CMK (cell line): ENCODE results near the gene ETFBKMT.

Source experiments
- DNase-seq: peaks from one replicate; pipeline ENCODE4 v3.0.0-alpha.2; 2010; ENCODE audit warnings: low read depth

The ETFBKMT gene, protein sequence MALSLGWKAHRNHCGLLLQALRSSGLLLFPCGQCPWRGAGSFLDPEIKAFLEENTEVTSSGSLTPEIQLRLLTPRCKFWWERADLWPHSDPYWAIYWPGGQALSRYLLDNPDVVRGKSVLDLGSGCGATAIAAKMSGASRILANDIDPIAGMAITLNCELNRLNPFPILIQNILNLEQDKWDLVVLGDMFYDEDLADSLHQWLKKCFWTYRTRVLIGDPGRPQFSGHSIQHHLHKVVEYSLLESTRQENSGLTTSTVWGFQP

DNA sequence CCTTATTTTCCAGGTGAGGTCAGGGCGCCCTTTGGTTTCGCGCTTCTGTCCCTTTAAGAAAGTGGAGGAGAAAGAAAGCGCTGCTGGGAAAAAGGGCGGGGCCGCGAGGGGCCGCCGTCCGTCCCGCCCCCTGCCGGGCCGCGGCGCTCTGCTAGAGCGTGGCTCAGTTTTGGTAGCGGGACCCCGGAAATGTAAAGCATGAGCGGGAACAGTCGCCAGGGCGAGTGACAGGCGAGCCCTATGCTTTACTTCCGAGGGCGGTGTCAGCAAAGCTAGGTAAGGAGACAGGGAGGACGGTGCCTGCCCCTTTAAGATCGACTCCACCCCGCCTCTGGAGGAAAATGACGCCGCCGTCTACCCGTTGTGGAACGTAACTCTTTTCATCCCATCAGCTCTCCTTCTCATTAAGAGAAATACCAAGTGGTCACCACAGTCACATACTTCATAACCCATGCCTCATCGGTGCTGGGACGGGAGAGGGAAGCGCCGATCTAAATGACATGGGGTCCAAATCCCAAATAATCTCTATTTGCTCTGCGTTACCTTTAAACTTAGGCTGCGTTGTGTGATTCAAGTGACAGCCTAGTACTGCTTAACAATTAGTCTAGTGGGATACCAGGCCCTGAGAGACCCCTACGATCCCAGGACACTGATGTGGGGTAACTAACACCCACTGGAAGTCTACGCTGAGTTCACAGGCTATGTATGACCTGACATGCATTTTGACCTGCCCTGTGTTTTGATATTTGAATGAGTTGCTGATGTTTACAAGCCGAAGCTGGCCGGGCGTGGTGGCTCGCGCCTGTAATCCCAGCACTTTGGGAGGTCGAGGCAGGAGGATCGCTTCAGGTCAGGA lies at the start of gene ETFBKMT:
ETFBKMT (plus strand) TSS at position 602 of the 856 bp plus-strand sequence. CDS start 2,266 bp downstream, outside the sequence.
- DNase-seq, result peak; percentile 65

DNA sequence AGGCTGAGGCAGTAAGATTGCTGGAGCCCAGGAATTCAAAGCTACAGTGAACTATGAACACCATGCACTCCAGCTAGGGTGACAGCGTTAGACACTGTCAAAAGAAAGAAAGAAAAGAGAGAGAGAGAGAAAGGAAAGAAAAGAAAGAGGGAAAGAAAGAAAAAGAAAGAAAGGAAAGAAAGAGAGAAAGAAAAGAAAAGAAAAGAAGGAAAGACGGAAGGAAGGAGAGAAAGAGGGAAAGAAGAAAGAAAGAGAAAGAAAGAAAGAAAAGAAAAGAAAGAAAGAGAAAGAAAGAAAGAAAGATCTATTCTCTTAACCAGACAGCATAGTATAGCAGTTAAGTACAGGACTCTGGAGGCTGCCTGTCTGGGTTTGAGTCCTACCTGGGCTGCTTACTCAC lies 46.7 kb upstream of the ETFBKMT start:
- no peak for DNase-seq

DNA sequence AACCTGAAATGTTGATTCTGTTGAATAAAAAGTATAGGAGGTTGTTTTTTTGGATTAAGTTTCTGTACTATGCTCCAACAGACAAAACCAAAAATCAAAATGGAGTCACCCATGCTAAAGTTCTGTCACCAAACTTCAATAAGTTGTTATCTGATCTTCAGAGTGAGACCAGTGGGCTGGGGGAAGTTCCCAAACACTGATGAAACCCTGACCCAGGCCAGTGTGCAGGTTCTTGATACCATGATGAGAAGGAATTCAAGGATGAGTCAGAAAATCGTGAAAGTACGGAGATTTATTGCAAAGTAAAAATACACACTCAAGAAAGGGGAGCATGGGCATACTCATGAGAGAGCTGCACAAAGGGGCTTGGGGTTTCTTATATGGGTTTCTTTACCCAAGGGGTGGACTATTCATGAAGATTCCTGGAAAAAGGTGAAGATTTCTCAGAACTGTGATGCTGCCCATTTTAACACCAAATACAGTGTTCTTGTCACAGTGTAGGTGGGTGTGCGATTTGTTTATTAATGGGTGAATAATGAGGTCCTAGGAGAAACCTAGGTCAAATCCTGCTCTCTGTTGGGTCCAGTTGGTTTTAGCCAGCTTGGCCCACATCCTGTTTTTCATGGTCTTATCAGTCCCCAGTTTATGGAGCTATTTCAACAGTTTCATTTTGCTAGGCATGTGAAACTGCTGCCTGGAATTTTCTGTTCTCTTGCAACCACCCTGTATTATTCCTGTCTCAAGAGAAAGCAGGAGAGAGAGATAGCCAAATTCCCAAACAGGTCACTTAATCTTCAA lies 41.1 kb upstream of the ETFBKMT start:
- no peak for DNase-seq

DNA sequence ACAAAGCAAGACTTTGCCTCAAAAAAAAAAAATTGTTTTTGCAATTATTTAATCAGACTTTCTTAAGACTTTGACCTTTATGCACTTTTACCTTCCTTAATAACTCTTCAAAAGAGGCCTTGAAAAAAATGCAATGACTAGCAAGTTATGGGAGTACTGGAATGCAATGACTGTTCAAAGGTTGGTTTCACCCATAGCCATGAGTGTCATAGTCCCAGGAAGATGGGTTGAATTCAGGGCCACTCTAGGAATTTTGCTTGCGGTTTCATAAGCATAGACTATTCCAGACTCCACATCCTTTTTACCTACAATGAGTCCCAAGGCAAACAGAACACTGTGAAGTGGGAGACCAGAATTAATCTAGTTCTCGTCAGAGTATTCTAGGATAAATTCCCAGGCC lies 39.2 kb upstream of the ETFBKMT start:
- DNase-seq, result no peak

DNA sequence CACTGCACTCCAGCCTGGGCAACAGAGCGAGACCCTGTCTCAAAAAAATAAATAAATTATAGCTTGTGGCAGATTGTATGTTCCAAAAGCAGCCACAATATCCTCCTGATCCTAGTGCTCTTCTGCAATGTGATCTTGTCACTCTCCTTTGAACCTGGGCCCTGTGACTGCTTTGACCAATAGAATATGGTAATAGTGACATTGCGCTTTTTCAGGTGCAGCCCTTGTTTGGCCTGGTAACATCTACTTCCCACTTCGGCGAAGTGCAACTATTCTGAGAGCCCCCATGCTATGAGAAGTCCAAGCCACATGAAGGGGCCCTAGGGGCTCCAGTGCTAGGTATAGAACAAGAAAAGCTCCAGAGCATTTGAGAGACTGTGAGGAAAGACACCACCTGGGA lies 37.5 kb upstream of the ETFBKMT start:
- no peak for DNase-seq

DNA sequence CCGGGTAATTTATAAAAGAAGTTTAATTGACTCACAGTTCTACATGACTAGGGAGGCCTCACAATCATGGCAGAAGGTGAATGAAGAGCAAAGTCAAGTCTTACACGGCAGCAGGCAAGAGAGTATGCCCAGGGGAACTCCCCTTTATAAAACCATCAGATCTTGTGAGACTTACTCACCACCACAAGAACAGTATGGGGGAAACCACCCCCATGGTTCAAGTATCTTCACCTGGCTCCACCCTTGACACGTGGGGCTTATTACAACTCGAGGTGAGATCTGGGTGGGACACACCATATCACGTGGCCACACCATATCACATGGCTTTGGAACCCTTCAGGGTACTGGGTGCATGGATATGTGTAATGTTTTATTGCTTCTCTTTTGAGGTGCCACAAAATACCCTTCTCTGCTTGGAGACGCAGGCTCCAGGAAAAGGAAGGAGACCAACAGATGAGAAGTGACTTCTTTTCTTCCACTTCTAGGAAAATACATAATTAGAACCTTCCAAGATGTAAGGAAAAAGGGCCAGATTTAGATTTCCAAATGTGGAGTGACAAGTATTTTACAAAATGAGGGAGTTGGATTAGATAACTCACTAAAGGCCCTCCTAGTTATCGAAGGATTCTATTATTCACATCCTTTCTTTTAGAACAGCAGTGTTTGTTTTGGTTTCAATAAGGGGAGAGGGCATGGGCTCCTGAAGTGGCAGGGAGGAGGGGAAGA lies 33.1 kb upstream of the ETFBKMT start:
- no peak for DNase-seq

DNA sequence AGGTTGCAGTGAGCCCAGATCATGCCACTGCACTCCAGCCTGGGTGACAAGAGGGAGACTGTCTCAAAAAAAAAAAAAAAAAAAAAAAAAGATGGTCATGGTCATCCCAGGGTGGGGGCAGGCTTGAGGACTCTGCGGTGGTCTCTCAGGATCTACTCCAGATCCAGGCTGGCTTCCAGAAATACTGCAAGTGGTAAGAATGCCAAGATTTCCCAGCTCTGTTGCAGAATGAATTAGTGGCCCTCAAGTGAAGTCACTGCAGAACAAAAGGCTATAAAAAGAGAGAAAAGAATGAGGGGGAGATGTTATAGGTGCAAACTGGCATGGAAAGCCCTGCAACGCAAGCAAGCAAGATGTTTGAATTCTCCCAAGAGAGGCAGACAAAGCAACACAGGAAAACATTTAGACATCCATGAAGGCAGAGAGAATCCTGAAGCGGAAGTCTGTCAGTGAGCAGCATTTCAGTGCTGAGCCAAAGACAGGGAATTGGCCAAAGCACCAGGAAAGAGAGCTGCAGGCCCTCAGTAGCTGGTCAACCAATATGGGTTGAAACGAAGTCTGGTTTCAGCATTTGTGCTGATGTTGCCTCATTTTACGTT lies 31.9 kb upstream of the ETFBKMT start:
- no peak for DNase-seq

DNA sequence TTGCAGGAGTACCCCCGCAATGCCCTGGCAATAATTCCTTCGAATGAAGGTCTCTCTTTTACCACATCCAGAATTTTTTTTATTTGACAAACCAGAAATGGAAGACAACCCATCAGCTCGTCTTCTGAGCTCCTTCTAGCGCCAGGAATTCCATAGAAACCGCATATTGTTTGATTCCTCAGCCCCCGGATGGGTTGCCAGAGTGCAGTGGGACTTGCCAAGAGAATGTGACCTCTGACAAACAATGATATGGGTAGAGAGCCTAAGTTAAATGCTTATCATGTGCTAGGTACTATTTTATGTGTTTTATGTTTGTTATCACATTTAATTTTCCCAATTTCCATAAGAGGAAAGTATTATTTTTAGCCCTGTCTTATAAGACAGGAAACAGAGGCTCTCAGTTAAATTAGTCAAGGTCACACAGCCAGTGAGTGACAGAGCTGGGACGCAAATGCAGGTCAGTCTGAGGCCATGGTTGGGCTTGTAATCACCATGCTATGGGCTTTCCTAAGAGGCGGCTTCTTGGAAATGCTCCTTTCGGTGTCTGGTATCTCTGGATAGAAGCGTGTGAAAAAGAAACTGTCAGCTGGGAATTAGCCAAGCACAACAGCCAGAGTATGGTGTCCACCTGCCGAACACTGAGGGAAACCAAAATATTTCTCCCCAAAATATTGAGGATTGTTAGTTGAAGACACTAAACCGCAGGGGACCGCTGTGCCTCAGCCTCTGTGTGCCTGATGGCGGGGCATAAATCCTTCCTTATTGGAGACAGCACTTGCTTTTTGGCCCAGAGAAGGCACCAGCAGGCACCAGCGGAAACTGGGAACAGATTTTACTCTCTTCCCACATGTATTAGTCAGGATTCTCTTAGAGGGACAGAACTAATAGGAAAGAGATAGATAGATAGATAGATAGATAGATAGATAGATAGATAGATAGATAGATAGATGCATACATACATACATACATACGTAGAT lies 29.4 kb upstream of the ETFBKMT start:
- no peak for DNase-seq

DNA sequence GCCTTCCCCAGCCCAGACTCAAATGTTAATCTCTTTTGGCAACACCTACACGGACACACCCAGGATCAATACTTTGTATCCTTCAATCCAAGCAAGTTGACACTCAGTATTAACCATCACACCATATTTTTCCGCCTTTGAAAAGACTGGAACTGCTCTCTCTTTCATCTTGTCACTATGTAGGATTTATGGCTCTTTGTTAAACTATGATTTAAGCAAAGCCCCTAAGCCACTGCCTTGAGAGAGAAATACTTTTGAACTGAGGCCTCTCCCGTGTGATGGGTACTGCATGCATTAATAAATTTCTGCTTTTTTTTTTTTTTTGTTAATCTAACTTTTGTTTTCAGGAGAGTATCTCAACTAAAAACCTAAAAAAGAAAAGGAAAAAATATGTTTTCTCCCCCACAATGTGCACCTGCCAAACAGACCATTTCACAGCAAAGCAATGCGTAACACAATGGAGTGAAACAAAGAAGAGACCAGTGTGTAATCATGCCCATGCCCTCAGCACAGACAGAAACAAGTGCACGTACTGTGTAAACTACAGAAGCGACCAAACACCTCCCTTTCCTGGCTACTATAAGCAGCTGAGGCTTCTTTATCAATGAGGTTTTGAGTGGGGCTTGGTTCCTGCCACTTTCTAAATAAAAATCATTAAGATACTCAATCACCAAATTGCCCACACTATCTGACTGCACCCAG lies 28.3 kb upstream of the ETFBKMT start:
- no peak for DNase-seq

DNA sequence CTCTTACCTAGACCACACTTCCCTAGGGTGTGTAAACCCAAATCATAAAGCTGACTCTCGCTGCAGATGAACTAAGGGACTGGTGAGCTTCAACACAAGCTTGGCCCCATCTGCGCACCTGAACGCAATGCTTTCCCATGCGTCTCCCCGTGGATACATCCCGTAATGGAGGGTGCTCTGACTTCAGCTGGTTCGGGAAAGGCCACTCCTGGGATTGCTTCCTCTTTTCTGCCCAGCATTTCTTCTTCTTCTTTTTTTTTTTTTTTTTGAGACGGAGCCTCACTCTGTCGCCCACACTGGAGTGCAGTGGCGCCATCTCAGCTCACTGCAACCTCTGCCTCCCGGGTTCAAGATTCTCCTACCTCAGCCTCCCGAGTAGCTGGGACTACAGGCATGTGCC lies 27.7 kb upstream of the ETFBKMT start:
- no peak for DNase-seq

DNA sequence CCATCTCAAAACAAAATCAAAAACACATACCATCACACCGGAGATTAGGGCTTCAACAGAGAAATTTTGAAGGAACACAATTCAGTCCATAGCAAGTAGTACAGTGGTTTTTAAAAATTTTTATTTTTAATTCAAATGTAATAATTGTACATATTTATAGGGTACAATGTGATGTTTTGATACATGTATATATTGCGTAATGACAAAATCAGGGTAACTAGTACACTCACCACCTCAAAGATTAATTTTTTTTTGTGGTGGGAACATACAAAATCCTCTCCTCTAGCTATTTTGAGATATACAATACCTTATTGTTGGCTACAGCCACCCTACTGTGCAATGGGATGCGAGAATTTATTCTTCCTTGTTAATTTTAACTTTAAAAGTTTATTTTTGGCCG lies 26.0 kb upstream of the ETFBKMT start:
- DNase-seq, result no peak

DNA sequence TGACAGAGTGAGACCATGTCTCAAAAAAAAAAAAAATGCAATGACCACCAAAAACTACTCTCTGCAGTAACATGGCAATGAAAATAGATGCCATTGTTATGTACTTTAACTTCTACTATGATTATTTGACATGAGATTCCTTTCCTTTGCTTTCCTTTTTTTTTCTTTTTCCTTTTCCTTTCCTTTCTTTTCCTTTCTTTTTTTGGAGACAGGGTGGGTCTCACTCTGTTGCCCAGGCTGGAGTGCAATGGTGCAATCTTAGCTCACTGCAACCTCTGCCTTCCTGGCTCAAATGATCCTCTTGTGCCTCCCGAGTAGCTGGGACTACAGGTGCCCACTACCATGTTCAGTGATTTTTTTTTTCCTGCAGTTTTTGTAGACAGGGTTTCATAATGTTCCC lies 24.9 kb upstream of the ETFBKMT start:
- DNase-seq, result no peak

DNA sequence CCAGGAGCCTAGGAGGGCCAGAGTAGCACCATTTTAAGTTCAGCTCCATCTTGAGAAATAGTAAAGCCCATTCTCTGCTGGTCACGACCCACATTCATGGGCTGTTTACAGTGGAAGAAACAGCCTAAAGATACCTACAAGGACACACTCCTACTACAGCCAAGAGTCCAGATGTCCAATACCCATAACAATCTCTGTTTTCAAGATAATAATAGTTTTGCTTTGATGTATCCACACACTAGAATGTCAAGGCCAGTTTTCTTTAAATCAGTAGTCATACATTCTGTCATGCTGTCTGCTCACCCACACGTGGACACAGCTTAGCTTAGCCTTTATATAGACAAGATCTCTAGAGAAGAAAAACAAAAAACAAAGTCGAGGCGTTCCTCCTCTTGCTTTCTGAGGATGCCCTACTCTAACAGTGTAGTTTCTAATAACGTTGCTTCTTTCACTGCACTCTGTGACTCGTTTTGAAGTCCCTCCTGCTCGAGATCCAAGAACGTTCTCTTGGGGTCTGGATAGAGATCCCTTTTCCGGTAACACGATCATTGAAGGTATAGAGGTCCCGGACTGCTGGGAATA lies 17.9 kb upstream of the ETFBKMT start:
- no peak for DNase-seq

DNA sequence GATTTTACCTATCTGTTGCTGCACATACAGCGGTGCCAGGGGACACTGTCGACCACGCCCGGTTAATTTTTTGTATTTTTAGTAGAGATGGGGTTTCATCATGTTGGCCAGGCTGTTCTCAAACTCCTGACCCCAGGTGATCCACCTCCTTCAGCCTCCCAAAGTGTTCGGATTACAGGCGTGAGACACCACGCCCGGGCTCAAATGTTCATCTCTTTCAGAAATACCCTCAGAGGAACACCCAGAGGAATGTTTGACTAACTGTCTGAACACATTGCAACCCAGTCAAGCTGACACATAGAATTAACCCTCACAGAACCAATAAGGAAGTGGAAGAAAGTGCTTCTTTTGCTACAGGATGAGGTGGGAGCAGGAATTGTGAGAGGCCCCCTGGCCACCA lies 15.0 kb upstream of the ETFBKMT start:
- no peak for DNase-seq

DNA sequence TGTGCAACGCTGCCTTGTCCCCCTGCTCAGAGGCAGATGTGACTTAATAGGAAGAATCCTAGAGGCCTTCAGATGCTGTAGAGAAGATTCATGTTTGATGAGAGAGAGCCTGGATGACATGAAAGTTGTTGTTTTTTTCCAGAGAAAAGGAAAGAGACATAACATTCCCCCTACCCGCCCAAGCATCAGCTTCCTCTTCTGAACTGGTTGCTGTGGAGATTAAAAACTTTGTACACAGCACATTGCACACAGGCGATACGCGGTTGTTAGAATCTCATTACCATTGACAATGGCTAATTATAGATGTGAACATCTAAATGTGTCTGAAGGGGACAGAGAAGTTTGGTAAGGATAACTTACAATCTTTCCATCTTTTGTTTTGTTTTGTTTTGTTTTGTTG lies 13.6 kb upstream of the ETFBKMT start:
- no peak for DNase-seq

DNA sequence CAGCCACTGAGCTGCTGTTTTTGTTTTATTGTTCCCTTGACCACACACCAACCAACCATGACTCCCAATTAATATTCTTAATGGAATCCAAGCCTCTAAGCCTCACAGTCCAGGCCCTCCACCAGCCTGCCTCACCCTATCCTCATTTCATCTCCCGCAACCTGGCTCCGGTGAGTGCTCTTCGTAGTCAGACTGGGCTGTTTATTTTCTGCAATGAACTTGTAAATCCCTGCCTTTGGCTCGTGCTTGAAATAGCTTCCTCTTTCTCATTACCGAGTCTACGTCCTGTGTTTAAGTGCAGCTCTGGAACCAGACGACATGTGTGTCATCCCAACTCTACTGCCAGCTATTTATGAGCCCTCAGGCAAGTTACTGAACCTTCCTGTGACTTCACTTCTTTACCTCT lies 12.4 kb upstream of the ETFBKMT start:
- DNase-seq, result no peak

DNA sequence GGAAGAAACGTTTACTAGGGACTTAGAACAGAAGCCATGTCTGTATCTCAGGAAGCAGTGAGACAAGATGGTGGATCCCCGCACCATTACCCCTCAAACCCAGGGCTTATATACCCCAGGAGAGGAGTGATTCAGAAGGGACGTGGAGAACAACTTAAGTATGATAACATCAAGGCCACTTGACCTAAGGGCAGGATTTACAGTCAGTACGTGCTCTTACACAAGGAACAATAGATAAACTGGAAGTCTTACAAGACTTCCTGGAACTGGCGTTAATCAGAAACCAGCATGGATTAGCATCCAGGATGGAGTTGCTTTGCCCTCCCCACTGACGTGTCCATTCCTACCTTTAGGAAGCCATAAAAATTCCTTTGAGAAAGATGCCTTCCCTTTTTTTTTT lies 8.6 kb upstream of the ETFBKMT start:
- DNase-seq, result no peak

DNA sequence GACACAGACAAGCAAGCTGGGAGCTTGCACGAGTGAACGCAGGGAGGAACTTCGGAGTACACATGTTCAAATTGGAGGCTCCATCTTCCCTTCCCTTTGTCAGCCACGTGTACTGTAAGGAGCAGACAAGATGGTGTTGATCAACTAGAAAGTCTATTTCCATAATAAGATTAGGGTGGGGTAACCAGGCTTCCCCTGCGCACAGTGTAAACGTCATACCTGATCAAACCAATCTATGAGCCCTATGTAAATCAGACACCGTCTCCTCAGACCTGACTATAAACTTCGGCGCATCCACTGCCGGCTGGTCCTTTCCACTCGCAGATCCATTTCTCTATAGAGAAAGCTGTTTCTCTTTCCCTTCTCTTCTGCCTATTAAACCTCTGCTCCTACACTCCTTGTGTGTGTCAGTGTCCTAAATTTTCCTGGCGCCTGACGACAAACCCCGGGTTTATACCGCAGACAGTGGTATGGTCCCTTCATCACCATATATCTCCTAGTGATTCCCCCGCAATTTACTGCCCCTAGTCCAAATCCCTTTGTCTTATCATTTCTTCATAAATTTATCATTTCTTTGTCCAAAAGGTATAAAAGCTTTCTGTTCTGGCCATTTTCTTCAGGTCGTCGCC lies 7.5 kb upstream of the ETFBKMT start:
- DNase-seq, result no peak

DNA sequence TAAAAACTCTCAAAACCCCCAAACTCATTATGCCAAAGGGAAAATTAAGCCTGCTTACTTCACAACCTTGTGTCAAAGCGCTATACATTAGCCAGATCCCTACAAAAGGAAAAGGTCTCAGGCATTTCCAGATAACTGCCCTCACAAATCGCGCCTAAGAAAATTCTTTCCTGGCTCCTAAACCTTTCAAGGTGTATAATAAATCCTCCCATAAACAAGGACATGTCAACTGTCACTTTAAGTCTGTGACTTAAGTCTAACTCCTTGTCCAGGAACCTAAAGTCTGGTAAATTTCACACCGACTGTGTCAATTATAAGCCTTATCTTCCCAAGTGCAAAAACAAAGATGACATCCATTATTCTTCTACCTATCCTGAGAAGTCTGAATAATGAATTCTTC lies 4.3 kb upstream of the ETFBKMT start:
- no peak for DNase-seq
